AG04450 (cell line): Measurements from ENCODE around the gene CASP6. TPM values are rescaled to one million over a fixed set of nuclear protein-coding genes. Genes with fewer than 3 reads are reported as not detected.

ENCODE experiments used
- CTCF ChIA-PET: fragments of 300-600, 350-600 bp; formaldehyde crosslinking; extraction: SDS; loops from one replicate; lab custom pipeline; 2022; ENCODE audit warnings: antibody characterized with exemption, inconsistent platforms; lab: Charles Lee
- POLR2A ChIA-PET: fragments of 350-600 bp; formaldehyde crosslinking; extraction: SDS; loops from one replicate; lab custom pipeline; 2021; ENCODE audit warnings: antibody characterized with exemption, inconsistent platforms; lab: Yijun Ruan, JAX
- DNase-seq: peaks from one replicate; pipeline ENCODE4 v3.0.0-alpha.2; 2011; ENCODE audit warnings: low read depth, low spot score
- H3K27ac ChIP-seq: one replicate; pipeline ENCODE4 v1.5.1; 2012; ENCODE audit warnings: low read depth, low read length, control low read depth
- H3K27me3 ChIP-seq: one replicate; pipeline ENCODE4 v1.6.0; 2012; ENCODE audit warnings: low read length; ENCODE audit not compliant: control insufficient read depth, insufficient read depth
- H3K4me3 ChIP-seq: 2 replicates; pipeline ENCODE4 v1.5.1; 2011; ENCODE audit warnings: mild to moderate bottlenecking, low read depth, low read length, control low read depth
- H3K9me3 ChIP-seq: 2 replicates; pipeline ENCODE4 v1.5.1; 2012; ENCODE audit warnings: low read length; ENCODE audit not compliant: control insufficient read depth, insufficient read depth
- CTCF ChIP-seq: IDR thresholded peaks from 2 replicates; pipeline ENCODE4 v1.5.1; 2011; ENCODE audit warnings: low read depth, low read length, control low read depth, inconsistent platforms
- polyA plus RNA-seq: library from polyadenylated mRNA; depleted of rRNA; stranded (reverse); fragments of >200 nt; gene quantifications from 2 replicates; pipeline ENCODE4 v1.2.3, GENCODE V29; 2011

CASP6 gene
- polyA plus RNA-seq, 1 experiment, result 44.8 TPM

- no peak for DNase-seq
- Histone ChIP-seq H3K9me3 (no peaks in the 10 kb centered on the region), H3K4me3 (no peak overlapping the region), H3K27ac (no peak overlapping the region), H3K27me3 (no peaks in the 10 kb centered on the region)
- CTCF ChIA-PET, result interaction anchor here (0.6 to 1.2 kb wide), 2 partner anchors 143 to 230 kb away, joined by 3 read pairs; no protein-coding TSS in a partner anchor
- TF ChIP-seq CTCF, result no peak
- POLR2A ChIA-PET, result no interaction called here
Observed at GRCh38 chr4:109657854-109658418, 45.3 kb downstream of the CASP6 start.

GRCh38 chr4:109655396-109655795 is 47.8 kb downstream of the CASP6 start:
- no peaks in the 10 kb centered on the region for H3K27me3 ChIP-seq
- no peak for DNase-seq
- POLR2A ChIA-PET, result no interaction called here
- no peaks in the 10 kb centered on the region; the same call in 1 of the 2 replicates for H3K9me3 ChIP-seq
- CTCF ChIA-PET, result no interaction called here
- TF ChIP-seq CTCF, result no peak
- H3K27ac ChIP-seq, result no peak overlapping the region
- no peak overlapping the region for H3K4me3 ChIP-seq

GRCh38 chr4:109649872-109650271 is 53.4 kb downstream of the CASP6 start:
- Histone ChIP-seq H3K27me3 (no peaks in the 10 kb centered on the region), H3K4me3 (no peak overlapping the region), H3K27ac (no peak overlapping the region), H3K9me3 (no peaks in the 10 kb centered on the region; the same call in 1 of the 2 replicates)
- ChIA-PET CTCF (no interaction called here), POLR2A (no interaction called here)
- TF ChIP-seq CTCF, result no peak
- no peak for DNase-seq

GRCh38 chr4:109648997-109649575 is 54.2 kb downstream of the CASP6 start:
- no peak for TF ChIP-seq CTCF
- DNase-seq, result no peak
- POLR2A ChIA-PET, result no interaction called here
- Histone ChIP-seq H3K4me3 (no peak overlapping the region), H3K9me3 (no peaks in the 10 kb centered on the region; the same call in 1 of the 2 replicates), H3K27me3 (no peaks in the 10 kb centered on the region), H3K27ac (no peak overlapping the region)
- CTCF ChIA-PET, result interaction anchor here (1.1 to 1.4 kb wide), 2 partner anchors 13 to 216 kb away, joined by 4 to 12 read pairs; partner anchors contain the start of gene SEC24B
